ENCODE results near the gene FOLR1.
"Not testable (repeated sequence)": the region's sequence is repeated elsewhere in the genome, so short reads cannot be mapped to it uniquely, and the experiment has no call there.

- TF ChIP-seq POLR2A (IDR thresholded peaks at IDR 0.05); CTCF (IDR thresholded peaks at IDR 0.05); POLR2AphosphoS5 (IDR thresholded peaks at IDR 0.05; ENCODE audit: insufficient read depth in 1 of 2, low read depth in 1 of 2): not testable (repeated sequence)
Measured at GRCh38 chr11:72142543-72142942, 49.4 kb upstream of the FOLR1 start.
